ENCODE results near the gene ANLN.
"Not testable (repeated sequence)": the region's sequence is repeated elsewhere in the genome, so short reads cannot be mapped to it uniquely, and the experiment has no call there.

Gene ANLN

DNA sequence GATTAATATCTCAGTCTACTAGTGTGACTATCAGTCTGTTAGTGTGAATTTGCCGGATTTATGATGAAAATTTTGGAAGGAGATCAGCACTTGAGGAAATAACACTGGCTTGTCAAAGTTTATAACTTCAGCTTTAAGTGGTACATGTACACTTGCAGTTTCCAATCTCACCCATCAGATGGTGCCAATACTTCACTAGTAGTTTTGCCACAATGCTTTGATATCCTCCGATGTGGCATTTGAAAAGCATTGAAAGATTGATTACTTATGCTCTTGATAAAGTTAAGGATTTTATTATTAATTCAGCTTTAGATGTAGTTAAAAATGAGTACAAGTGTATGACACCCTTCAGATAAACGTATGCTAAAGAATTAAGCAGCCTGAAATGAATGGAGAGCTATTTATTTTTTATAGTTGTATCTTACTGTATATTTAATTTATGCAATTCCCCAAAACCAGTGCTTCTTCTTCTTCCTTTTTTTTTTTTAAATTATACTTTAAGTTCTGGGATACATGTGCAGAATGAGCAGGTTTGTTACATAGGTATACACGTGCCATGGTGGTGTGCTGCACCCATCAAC, 98.2 kb downstream of the ANLN start:
- H3K4me3 ChIP-seq (ENCODE audit: insufficient read depth, low read length, poor library complexity, severe bottlenecking), result no peak overlapping the region
- no peaks in the 10 kb centered on the region for H3K9me3 ChIP-seq (ENCODE audit: insufficient read depth, low read length)
- no peaks in the 10 kb centered on the region for H3K27me3 ChIP-seq (ENCODE audit: low read length)
- no peaks in the 10 kb centered on the region for H3F3A ChIP-seq (ENCODE audit: insufficient read depth)
- no peaks in the 10 kb centered on the region for H3K79me2 ChIP-seq (ENCODE audit: insufficient read depth, low read length)
- no peak overlapping the region for H3K4me2 ChIP-seq (ENCODE audit: low read depth, low read length, poor library complexity, severe bottlenecking)
- H3K36me3 ChIP-seq (ENCODE audit: low read length), result no peaks in the 10 kb centered on the region
- H2AFZ ChIP-seq (ENCODE audit: low read depth, low read length, severe bottlenecking), result no peak overlapping the region
- TF ChIP-seq, protein P1, sequence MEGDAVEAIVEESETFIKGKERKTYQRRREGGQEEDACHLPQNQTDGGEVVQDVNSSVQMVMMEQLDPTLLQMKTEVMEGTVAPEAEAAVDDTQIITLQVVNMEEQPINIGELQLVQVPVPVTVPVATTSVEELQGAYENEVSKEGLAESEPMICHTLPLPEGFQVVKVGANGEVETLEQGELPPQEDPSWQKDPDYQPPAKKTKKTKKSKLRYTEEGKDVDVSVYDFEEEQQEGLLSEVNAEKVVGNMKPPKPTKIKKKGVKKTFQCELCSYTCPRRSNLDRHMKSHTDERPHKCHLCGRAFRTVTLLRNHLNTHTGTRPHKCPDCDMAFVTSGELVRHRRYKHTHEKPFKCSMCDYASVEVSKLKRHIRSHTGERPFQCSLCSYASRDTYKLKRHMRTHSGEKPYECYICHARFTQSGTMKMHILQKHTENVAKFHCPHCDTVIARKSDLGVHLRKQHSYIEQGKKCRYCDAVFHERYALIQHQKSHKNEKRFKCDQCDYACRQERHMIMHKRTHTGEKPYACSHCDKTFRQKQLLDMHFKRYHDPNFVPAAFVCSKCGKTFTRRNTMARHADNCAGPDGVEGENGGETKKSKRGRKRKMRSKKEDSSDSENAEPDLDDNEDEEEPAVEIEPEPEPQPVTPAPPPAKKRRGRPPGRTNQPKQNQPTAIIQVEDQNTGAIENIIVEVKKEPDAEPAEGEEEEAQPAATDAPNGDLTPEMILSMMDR (IDR thresholded peaks at IDR 0.05; ENCODE audit: insufficient read depth, low read length, poor library complexity, severe bottlenecking), result peak; percentile 44
- no peak for TF ChIP-seq EZH2phosphoT487 (conservative IDR thresholded peaks at IDR 0.05; ENCODE audit: low read length)
- H3K9ac ChIP-seq (ENCODE audit: low read length), result no peak overlapping the region
- H3K27ac ChIP-seq (ENCODE audit: low read depth, low read length), result no peak overlapping the region
- H4K20me1 ChIP-seq (ENCODE audit: low read depth, low read length), result no peaks in the 10 kb centered on the region
- no peaks in the 10 kb centered on the region for H3K9me2 ChIP-seq (replicated peaks; ENCODE audit: insufficient read depth, low read length)

DNA sequence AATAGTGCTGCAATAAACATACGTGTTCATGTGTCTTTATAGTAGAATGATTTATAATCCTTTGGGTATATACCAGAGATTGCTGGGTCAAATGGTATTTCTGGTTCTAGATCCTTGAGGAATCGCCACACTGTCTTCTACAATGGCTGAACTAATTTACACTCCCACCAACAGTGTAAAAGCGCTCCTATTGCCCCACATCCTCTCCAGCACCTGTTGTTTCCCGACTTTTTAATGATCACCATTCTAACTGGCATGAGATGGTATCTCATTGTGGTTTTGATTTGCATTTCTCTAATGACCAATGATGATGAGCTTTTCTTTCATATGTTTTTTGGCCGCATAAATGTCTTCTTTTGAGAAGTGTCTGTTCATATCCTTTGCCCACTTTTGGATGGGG, 99.0 kb downstream of the ANLN start:
- H3K9me3 ChIP-seq (ENCODE audit: insufficient read depth, low read length); H3K27me3 ChIP-seq (ENCODE audit: low read length); H3K9ac ChIP-seq (ENCODE audit: low read length); H3K4me2 ChIP-seq (ENCODE audit: low read depth, low read length, poor library complexity, severe bottlenecking); H3K79me2 ChIP-seq (ENCODE audit: insufficient read depth, low read length); H2AFZ ChIP-seq (ENCODE audit: low read depth, low read length, severe bottlenecking); H3K27ac ChIP-seq (ENCODE audit: low read depth, low read length); H3K9me2 ChIP-seq (replicated peaks; ENCODE audit: insufficient read depth, low read length); H4K20me1 ChIP-seq (ENCODE audit: low read depth, low read length); H3F3A ChIP-seq (ENCODE audit: insufficient read depth); H3K4me3 ChIP-seq (ENCODE audit: insufficient read depth, low read length, poor library complexity, severe bottlenecking); H3K36me3 ChIP-seq (ENCODE audit: low read length): not testable (repeated sequence)

DNA sequence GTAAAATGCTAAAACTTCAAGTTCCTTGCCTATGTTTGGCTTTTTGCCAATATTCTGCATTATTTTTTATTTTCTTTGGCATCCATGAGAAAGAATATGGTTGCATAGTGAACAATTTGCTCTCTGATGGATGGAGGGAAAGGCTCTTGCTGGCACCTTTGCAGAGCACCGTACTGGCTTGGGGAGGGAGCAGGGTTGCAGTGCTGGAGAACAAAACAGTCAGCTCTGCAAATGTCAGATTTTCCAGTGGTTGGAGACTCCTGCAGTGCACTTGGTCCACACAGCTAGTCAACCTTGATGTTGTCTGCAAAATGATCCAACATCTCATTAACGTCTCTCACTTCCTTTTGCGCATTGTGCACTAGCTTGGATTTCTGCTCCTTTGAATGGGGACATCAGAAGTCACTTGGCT, 100.8 kb downstream of the ANLN start:
- no peaks in the 10 kb centered on the region for H3K27me3 ChIP-seq (ENCODE audit: low read length)
- H2AFZ ChIP-seq (ENCODE audit: low read depth, low read length, severe bottlenecking), result no peak overlapping the region
- H3K9ac ChIP-seq (ENCODE audit: low read length), result no peak overlapping the region
- H4K20me1 ChIP-seq (ENCODE audit: low read depth, low read length), result no peaks in the 10 kb centered on the region
- no peaks in the 10 kb centered on the region for H3K9me3 ChIP-seq (ENCODE audit: insufficient read depth, low read length)
- H3K4me2 ChIP-seq (ENCODE audit: low read depth, low read length, poor library complexity, severe bottlenecking), result no peak overlapping the region
- H3K36me3 ChIP-seq (ENCODE audit: low read length), result no peaks in the 10 kb centered on the region
- H3K27ac ChIP-seq (ENCODE audit: low read depth, low read length), result no peak overlapping the region
- no peak overlapping the region for H3K4me3 ChIP-seq (ENCODE audit: insufficient read depth, low read length, poor library complexity, severe bottlenecking)
- no peaks in the 10 kb centered on the region for H3K79me2 ChIP-seq (ENCODE audit: insufficient read depth, low read length)
- TF ChIP-seq EZH2phosphoT487 (conservative IDR thresholded peaks at IDR 0.05; ENCODE audit: low read length), result no peak
- TF ChIP-seq, protein P1 (IDR thresholded peaks at IDR 0.05; ENCODE audit: insufficient read depth, low read length, poor library complexity, severe bottlenecking), result no peak
- H3F3A ChIP-seq (ENCODE audit: insufficient read depth), result no peaks in the 10 kb centered on the region
- no peaks in the 10 kb centered on the region for H3K9me2 ChIP-seq (replicated peaks; ENCODE audit: insufficient read depth, low read length)

DNA sequence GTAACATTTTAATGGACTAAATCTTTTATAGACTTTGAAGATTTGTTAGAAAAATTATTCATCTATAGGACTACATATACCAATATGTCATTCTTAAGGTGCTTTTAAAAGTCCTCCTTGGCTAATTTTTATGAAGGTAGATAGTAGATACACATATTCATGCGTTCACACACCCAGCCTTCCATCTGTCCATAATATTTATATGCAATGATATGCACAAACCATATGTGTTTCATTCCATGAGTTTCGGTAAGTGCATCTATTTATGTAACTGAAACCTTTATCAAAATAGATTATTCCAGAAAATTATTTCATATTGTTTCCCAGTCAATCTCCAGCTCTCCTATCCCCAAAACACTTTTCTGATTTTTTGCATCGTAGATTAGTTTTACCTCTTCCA, 101.7 kb downstream of the ANLN start:
- no peaks in the 10 kb centered on the region for H3K36me3 ChIP-seq (ENCODE audit: low read length)
- H3K4me2 ChIP-seq (ENCODE audit: low read depth, low read length, poor library complexity, severe bottlenecking), result no peak overlapping the region
- no peaks in the 10 kb centered on the region for H3K27me3 ChIP-seq (ENCODE audit: low read length)
- no peak overlapping the region for H3K9ac ChIP-seq (ENCODE audit: low read length)
- no peaks in the 10 kb centered on the region for H3K9me2 ChIP-seq (replicated peaks; ENCODE audit: insufficient read depth, low read length)
- TF ChIP-seq, protein P1 (IDR thresholded peaks at IDR 0.05; ENCODE audit: insufficient read depth, low read length, poor library complexity, severe bottlenecking), result no peak
- TF ChIP-seq EZH2phosphoT487 (conservative IDR thresholded peaks at IDR 0.05; ENCODE audit: low read length), result no peak
- no peak overlapping the region for H3K27ac ChIP-seq (ENCODE audit: low read depth, low read length)
- H3F3A ChIP-seq (ENCODE audit: insufficient read depth), result no peaks in the 10 kb centered on the region
- no peak overlapping the region for H2AFZ ChIP-seq (ENCODE audit: low read depth, low read length, severe bottlenecking)
- H3K9me3 ChIP-seq (ENCODE audit: insufficient read depth, low read length), result no peaks in the 10 kb centered on the region
- no peak overlapping the region for H3K4me3 ChIP-seq (ENCODE audit: insufficient read depth, low read length, poor library complexity, severe bottlenecking)
- H3K79me2 ChIP-seq (ENCODE audit: insufficient read depth, low read length), result no peaks in the 10 kb centered on the region
- no peaks in the 10 kb centered on the region for H4K20me1 ChIP-seq (ENCODE audit: low read depth, low read length)

Measured in SU-DHL-6 (cell line).